Mesendoderm (in vitro differentiated cells): ENCODE results near the gene TLR6.

ENCODE experiments used
- DNase-seq: peaks from one replicate; pipeline ENCODE4 v3.0.0; 2013
- H2AK5ac ChIP-seq: 2 replicates; pipeline ENCODE4 v1.6.1; 2013; ENCODE audit warnings: low read length, inconsistent platforms
- H2BK120ac ChIP-seq: 2 replicates; pipeline ENCODE4 v1.6.1; 2013; ENCODE audit warnings: low read depth, mild to moderate bottlenecking, low read length, moderate library complexity, mixed read lengths
- H2BK15ac ChIP-seq: replicated peaks from 2 replicates; pipeline ENCODE4 v1.6.1; 2013; ENCODE audit warnings: low read depth, mild to moderate bottlenecking, moderate library complexity
- H2BK5ac ChIP-seq: 2 replicates; pipeline ENCODE4 v1.6.1; 2013; ENCODE audit warnings: low read length, inconsistent platforms
- H3K18ac ChIP-seq: 2 replicates; pipeline ENCODE4 v1.6.1; 2013; ENCODE audit warnings: mild to moderate bottlenecking, low read length, mixed read lengths
- H3K23ac ChIP-seq: one replicate; pipeline ENCODE4 v1.6.1; 2013; ENCODE audit warnings: low read length
- H3K27ac ChIP-seq: 2 replicates; pipeline ENCODE4 v1.5.1; 2013; ENCODE audit warnings: low read depth, mild to moderate bottlenecking, inconsistent platforms, low read length, moderate library complexity
- H3K27me3 ChIP-seq: 2 replicates; pipeline ENCODE4 v1.6.1; 2013; ENCODE audit warnings: low read length, control low read depth, mild to moderate bottlenecking, inconsistent platforms; ENCODE audit not compliant: insufficient read depth, poor library complexity
- H3K36me3 ChIP-seq: 2 replicates; pipeline ENCODE4 v1.6.1; 2013; ENCODE audit warnings: low read length, inconsistent platforms; ENCODE audit not compliant: control insufficient read depth, insufficient read depth
- H3K4ac ChIP-seq: one replicate; pipeline ENCODE4 v1.6.1; 2013; ENCODE audit warnings: low read depth, mild to moderate bottlenecking, low read length, moderate library complexity
- H3K4me1 ChIP-seq: 2 replicates; pipeline ENCODE4 v1.6.1; 2013; ENCODE audit warnings: low read depth, low read length, inconsistent platforms; ENCODE audit not compliant: control insufficient read depth
- H3K4me2 ChIP-seq: 2 replicates; pipeline ENCODE4 v1.6.1; 2013; ENCODE audit warnings: low read length
- H3K4me3 ChIP-seq: 2 replicates; pipeline ENCODE4 v1.5.1; 2013; ENCODE audit warnings: mild to moderate bottlenecking, low read length
- H3K56ac ChIP-seq: one replicate; pipeline ENCODE4 v1.6.1; 2013; ENCODE audit warnings: low read length
- H3K79me1 ChIP-seq: 2 replicates; pipeline ENCODE4 v1.6.1; 2013; ENCODE audit warnings: low read length, inconsistent platforms
- H3K79me2 ChIP-seq: 2 replicates; pipeline ENCODE4 v1.6.1; 2013; ENCODE audit warnings: mild to moderate bottlenecking, low read length; ENCODE audit not compliant: control insufficient read depth, insufficient read depth
- H3K9ac ChIP-seq: 2 replicates; pipeline ENCODE4 v1.6.1; 2013; ENCODE audit warnings: low read length, inconsistent platforms
- H4K5ac ChIP-seq: one replicate; pipeline ENCODE4 v1.6.1; 2013; ENCODE audit warnings: low read length
- H4K8ac ChIP-seq: one replicate; pipeline ENCODE4 v1.6.1; 2013; ENCODE audit warnings: low read depth, mild to moderate bottlenecking, control low read depth, low read length, moderate library complexity
- WGBS: extraction: QIAGEN DNeasy Blood & Tissue Kit; methylation state at CpG from one replicate; pipeline ENCODE4 v1.1.7; 2013; ENCODE audit warnings: low lambda C conversion rate, missing lambda C conversion rate; ENCODE audit not compliant: insufficient coverage; ENCODE audit errors: extremely low coverage; 5-methylcytosine and 5-hydroxymethylcytosine counted together

Gene TLR6

GRCh38 chr4:38785901-38786402, 70.7 kb downstream of the TLR6 start:
- Histone ChIP-seq H3K4me2 (no peak overlapping the region), H3K79me1 (no peaks in the 10 kb centered on the region), H3K18ac (no peak overlapping the region), H4K8ac (no peak overlapping the region), H2AK5ac (no peak overlapping the region), H3K56ac (no peak overlapping the region), H4K5ac (no peak overlapping the region), H3K23ac (no peak overlapping the region), H3K79me2 (no peaks in the 10 kb centered on the region), H2BK120ac (no peak overlapping the region), H3K4me1 (no peaks in the 10 kb centered on the region), H3K27ac (no peak overlapping the region), H3K9ac (no peak overlapping the region), H3K27me3 (no peaks in the 10 kb centered on the region), H3K4me3 (no peak overlapping the region), H2BK15ac (no peak overlapping the region), H3K36me3 (no peaks in the 10 kb centered on the region), H2BK5ac (no peak overlapping the region), H3K4ac (no peak overlapping the region)
- peak; percentile 3 for DNase-seq
- WGBS, result 100% methylated on average over 5 of the region's 8 CpGs

DNA sequence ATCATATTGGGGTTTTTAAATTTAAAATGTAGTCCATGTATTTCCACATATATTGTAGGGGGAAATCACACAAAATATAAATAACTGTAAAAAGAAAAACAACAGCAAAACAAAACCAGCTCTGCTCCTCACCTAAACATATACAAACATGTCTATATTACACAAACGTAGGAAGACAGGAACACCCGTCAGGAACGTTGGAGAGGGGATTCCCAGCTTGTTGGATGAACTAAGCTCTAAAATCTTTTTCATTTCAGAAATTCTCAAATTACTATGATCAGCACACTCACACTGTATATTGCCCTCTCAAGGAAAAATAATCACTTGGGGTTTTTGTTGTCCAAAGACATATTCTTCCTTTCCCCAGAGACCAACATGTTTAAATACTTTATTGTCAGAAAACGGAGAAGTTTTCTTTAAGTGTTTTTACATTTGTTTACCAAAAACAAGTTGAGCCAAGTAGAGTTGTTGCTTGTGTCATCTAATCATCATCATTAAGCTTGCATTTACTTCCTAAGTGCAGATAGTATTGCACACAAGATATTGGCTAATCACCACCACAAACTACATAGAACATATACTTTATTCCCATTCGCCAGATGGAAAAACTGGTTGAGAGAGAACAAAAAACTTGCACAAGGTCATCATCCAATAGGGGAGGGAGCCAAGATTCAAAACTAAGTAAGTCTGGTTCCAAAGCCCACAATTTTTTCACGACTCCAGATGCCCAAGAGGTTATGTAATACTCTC, 71.4 kb downstream of the TLR6 start:
- Histone ChIP-seq H3K27ac (no peak overlapping the region), H2AK5ac (no peak overlapping the region), H4K5ac (no peak overlapping the region), H3K18ac (no peak overlapping the region), H3K27me3 (no peaks in the 10 kb centered on the region), H3K4me3 (no peak overlapping the region), H2BK5ac (no peak overlapping the region), H2BK15ac (no peak overlapping the region), H3K79me2 (no peaks in the 10 kb centered on the region), H3K36me3 (no peaks in the 10 kb centered on the region), H4K8ac (no peak overlapping the region), H2BK120ac (no peak overlapping the region), H3K4ac (no peak overlapping the region), H3K9ac (no peak overlapping the region), H3K23ac (no peak overlapping the region), H3K56ac (no peak overlapping the region), H3K79me1 (no peaks in the 10 kb centered on the region), H3K4me1 (no peaks in the 10 kb centered on the region), H3K4me2 (no peak overlapping the region)
- DNase-seq, result no peak
- WGBS, result no CpG with 5 or more reads among the region's 6 CpGs

- Histone ChIP-seq H3K23ac (no peak overlapping the region), H2BK15ac (no peak overlapping the region), H3K4me3 (no peak overlapping the region), H3K27me3 (no peaks in the 10 kb centered on the region), H4K5ac (no peak overlapping the region), H3K18ac (no peak overlapping the region), H3K36me3 (no peaks in the 10 kb centered on the region), H4K8ac (no peak overlapping the region), H2BK5ac (no peak overlapping the region), H3K4me2 (no peak overlapping the region), H3K79me2 (no peaks in the 10 kb centered on the region), H3K9ac (no peak overlapping the region), H3K4me1 (no peaks in the 10 kb centered on the region), H3K27ac (no peak overlapping the region), H3K56ac (no peak overlapping the region), H2AK5ac (no peak overlapping the region), H2BK120ac (no peak overlapping the region), H3K79me1 (no peaks in the 10 kb centered on the region), H3K4ac (no peak overlapping the region)
- no peak for DNase-seq
- WGBS, result no CpG with 5 or more reads among the region's 4 CpGs
These were observed 72.5 kb downstream of the TLR6 start for GRCh38 chr4:38784141-38784540.

DNA sequence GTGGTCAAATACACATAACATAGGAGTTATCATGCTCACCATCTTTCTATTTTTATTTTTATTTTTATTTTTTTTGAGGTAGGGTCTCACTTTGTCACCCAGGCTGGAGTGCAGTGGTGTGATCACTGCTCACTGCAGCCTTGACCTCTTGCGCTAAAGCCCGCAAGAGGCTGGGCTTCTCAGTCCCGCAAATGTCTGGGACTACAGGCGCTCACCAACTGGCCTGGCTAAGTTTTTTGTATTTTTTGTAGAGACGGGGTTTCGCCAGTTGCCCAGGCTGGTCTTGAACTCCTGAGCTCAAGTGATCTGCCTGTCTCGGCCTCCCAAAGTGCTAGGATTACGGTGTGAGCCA, 73.5 kb downstream of the TLR6 start:
- H3K36me3 ChIP-seq, result no peaks in the 10 kb centered on the region
- no peak for DNase-seq
- no peak overlapping the region for H3K9ac ChIP-seq
- no peak overlapping the region for H2BK15ac ChIP-seq
- no peaks in the 10 kb centered on the region for H3K4me1 ChIP-seq
- H3K79me1 ChIP-seq, result no peaks in the 10 kb centered on the region
- no peak overlapping the region for H3K23ac ChIP-seq
- no peak overlapping the region for H2BK5ac ChIP-seq
- no peak overlapping the region for H2BK120ac ChIP-seq
- no peak overlapping the region for H3K4me2 ChIP-seq
- H3K27me3 ChIP-seq, result no peaks in the 10 kb centered on the region
- H4K8ac ChIP-seq, result no peak overlapping the region
- no peak overlapping the region for H3K4ac ChIP-seq
- no peak overlapping the region for H3K18ac ChIP-seq
- H3K79me2 ChIP-seq, result no peaks in the 10 kb centered on the region
- no peak overlapping the region for H2AK5ac ChIP-seq
- H3K27ac ChIP-seq, result no peak overlapping the region
- no CpG with 5 or more reads among the region's 8 CpGs for WGBS
- no peak overlapping the region for H3K4me3 ChIP-seq
- H3K56ac ChIP-seq, result no peak overlapping the region
- H4K5ac ChIP-seq, result no peak overlapping the region

DNA sequence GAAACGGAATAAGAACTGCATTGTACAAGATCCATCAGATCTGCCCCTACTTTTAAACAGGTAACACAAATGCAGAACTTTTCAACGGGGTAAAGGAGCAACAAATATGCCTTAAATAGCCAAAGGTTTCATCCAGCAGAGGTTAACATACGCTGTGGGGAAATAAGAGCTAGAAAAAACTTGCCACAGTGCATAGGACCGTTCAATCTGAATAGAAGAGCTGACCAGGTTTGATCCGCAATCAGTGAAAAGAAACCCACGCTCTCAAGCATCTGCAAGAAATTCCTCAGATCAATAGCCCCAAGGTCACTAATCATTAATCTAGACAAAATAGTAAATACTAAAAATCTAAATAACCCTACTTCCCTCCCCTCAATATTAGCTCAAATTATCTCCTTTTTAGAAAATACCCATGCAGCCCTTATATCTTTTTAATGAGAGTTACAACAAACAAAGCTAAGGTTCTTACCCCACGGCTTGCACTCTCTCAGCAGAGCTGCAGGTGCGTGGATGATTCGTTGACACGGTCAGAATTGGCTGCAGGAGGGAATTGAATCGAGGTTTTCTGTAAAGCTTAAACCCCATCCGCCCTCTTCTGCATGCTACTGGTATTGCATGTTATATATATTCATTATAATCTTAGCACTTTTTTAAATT, 74.0 kb downstream of the TLR6 start, which contains the start of gene TLR10:
Gene TLR10 (minus strand): TSS at position 539 of the 657 bp plus-strand sequence. CDS start 7,400 bp downstream, outside the sequence.
- Histone ChIP-seq H2AK5ac (no peak within 1 kb of the TSS), H2BK5ac (no peak within 1 kb of the TSS), H3K56ac (no peak within 1 kb of the TSS), H3K36me3 (no peaks in the 10 kb centered on the region), H4K5ac (no peak within 1 kb of the TSS), H3K79me1 (no peaks in the 10 kb centered on the region), H3K4me1 (no peaks in the 10 kb centered on the region), H3K27me3 (no peaks in the 10 kb centered on the region), H3K4me3 (no peak within 1 kb of the TSS), H2BK120ac (no peak within 1 kb of the TSS), H3K4me2 (no peak within 1 kb of the TSS), H3K23ac (no peak within 1 kb of the TSS), H3K9ac (no peak within 1 kb of the TSS), H2BK15ac (no peak within 1 kb of the TSS), H4K8ac (no peak within 1 kb of the TSS), H3K4ac (no peak within 1 kb of the TSS), H3K79me2 (no peaks in the 10 kb centered on the region), H3K18ac (no peak within 1 kb of the TSS), H3K27ac (no peak within 1 kb of the TSS)
- peak; percentile 43 for DNase-seq
- WGBS, result no CpG with 5 or more reads among the region's 12 CpGs
